ENCODE measurements around the gene PTP4A2. TPM values are rescaled to one million over a fixed set of nuclear protein-coding genes. Genes with fewer than 3 reads are reported as not detected.

Gene PTP4A2
- total RNA-seq, 1 donor from 2014 or later = 256 TPM

DNA sequence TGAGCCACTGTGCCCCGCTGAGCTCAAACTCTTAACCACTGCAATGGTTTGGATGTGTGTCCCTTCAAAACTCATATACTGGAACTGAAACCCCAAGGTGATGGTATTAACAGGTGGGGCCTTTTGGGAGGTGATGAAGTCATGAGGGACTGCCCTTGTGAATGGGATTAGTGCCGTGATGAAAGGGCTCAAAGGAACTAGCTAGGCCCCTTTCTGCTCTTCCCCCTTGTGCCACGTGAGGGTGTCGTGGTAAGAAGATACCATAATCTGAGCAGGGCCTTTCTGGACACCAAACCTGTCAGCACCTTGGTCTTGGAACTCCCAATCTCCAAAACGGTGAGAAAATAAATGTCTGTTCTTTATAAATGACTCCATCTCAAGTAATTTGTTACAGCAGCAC lies 76.8 kb downstream of the PTP4A2 start:
- DNase-seq (ENCODE audit: low read depth in 2 of 2) = no peak

DNA sequence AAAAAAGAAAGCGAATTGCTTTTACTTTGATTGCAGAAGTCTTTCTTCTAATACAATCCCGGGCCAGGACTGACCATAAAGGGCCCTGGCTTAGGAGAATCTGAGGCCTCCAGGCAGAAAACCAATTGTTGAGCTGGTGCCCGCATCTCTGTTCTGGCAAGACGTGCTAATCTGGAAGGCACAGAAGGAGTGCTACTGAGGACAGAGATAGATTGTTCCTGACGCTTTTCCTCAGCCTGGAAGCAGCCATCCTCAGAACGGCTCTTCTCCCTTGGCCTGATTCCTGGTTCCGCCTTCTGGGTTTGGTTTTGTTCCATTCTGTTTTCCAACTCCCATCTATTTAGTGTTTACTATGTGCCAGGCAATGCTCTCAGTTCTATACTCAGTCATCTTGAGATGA lies 77.6 kb downstream of the PTP4A2 start:
- DNase-seq (ENCODE audit: low read depth in 2 of 2) = no peak

DNA sequence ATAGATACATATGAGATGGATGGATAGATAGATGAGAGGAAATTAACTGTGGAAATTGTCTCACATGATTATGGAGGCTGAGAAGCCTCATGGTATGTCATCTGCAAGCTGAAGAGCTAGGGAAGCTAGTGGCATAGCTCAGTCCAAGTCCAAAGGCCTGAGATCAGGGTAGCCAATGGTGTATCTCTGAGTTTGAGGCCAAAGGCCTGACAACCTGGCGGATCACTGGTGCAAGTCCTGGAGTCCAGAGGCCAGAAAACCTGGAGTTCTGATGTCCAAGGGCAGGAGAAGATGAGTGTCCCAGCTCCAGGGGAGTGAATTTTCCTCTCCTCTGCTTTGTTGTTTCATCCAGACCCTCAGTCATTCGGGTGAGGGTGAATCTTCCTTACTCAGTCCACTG lies 78.4 kb downstream of the PTP4A2 start:
- no peak for DNase-seq (ENCODE audit: low read depth in 2 of 2)

DNA sequence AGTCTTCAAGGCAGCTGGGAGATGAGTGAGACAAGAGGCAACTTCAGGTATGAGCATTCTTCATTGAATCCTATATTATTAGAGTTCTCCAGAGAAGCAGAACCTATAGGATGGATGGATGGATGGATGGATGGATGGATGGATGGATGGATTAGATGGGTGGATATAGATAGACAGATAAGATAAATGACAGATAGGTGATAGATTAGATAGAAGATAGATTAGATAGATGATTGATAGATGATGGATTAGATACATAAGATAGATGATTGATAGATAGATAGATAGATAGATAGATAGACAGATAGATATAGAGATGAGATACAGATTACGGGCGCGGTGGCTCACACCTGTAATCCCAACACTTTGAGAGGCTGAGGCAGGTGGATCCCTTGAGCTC lies 79.1 kb downstream of the PTP4A2 start:
- no peak for DNase-seq (ENCODE audit: low read depth in 2 of 2)

DNA sequence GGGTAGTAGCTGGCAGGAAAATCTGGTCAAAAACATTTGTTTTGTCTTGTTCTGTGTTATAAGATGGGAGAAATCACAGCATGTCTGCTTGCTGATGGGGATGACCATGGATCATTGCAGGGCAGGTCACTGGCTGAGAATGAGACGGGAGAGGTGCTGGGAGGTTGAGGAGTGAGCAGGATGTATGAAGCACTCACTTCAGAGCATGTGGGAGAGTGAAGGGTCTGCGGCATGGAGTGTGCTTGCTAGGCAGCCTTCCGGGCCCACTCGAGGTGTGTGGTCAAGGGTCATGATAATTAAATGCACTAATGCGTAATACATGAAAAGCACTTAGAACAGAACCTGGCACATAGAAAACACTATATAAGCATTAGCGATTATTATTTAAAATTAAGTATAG lies 80.3 kb downstream of the PTP4A2 start:
- no peak for DNase-seq (ENCODE audit: low read depth in 2 of 2)

Other genes starting within 250 kb of the PTP4A2 start
- 0.44 and 0.79 TPM in 2 replicates for gene COL16A1, start 234.4 kb downstream of the PTP4A2 start, total RNA-seq
- gene ADGRB2, start 174.0 kb downstream of the PTP4A2 start, total RNA-seq = 0.20 and 0.22 TPM in 2 replicates
- gene SPOCD1, start 122.3 kb downstream of the PTP4A2 start, total RNA-seq = 0.99 and 4.6 TPM in 2 replicates
- 41.5 and 51.6 TPM in 2 replicates for gene KHDRBS1, start 75.5 kb upstream of the PTP4A2 start, total RNA-seq
- 8.5 and 10.5 TPM in 2 replicates for gene TMEM39B, start 134.6 kb upstream of the PTP4A2 start, total RNA-seq
- gene KPNA6, start 169.7 kb upstream of the PTP4A2 start, total RNA-seq = 22.4 and 27.8 TPM in 2 replicates
- 46.6 and 64.9 TPM in 2 replicates for gene TXLNA, start 241.3 kb upstream of the PTP4A2 start, total RNA-seq